LoVo (cell line): Measurements from ENCODE around the gene C1QTNF12.
A peak's percentile ranks its signal among the peaks of the same experiment; 100 is the strongest.

ENCODE experiments used
- DNase-seq: peaks from one replicate; pipeline ENCODE4 v3.0.0-alpha.2; 2016; ENCODE audit warnings: low spot score

The C1QTNF12 gene

GRCh38 chr1:1281533-1282321, 35.2 kb upstream of the C1QTNF12 start:
- DNase-seq = no peak

DNA sequence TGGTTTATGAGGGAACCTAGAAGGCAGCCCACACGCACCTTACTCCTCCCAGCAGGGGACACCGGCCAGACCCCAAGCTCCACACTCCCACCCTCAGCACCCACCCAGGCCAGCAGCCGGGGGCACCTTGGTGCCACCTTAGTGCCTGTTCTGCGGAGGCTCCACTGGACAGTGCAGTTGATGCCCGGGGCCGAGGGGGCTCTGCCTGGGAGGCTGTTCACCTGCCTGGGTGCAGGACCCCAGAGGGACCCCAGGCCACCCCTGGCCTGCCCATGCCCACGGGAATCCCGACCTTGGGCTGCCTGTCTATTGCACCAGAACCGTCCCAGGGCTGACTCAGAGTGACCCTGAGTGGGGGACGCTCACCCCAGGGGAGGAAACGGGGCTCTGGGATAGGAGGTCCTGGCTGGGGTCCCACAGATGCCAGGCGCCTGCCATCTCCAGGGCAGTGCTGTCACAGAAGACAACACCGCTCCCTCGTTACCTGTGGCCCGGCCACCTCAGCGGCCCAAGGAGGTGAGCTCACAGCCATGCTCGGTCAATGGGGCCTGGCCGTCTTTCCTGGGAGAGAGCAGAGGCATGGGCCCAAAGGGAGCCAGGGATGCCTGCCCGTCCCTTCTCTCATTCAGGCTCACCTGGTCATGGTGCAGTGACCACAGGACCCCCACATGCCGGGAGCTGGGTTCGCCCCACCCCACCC, 34.4 kb upstream of the C1QTNF12 start:
- DNase-seq = no peak

DNA sequence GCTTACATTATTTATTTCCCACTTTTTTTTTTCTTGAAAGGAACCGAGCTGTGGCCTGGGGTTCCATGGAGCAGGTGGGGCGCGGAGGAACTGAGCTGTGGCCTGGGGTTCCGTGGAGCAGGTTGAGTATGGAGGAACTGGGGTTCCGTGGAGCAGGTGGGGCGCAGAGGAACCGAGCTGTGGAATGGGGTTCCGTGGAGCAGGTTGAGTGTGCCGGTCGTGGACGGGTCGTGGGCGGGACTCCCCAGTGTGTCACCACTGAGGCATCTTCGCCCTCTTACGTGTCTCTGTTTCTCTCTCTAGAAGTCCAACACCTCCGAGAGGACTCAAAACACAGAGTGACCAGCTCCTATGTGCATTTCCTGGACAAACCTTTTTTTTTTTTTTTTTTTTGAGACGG, 32.5 kb upstream of the C1QTNF12 start:
- no peak for DNase-seq

DNA sequence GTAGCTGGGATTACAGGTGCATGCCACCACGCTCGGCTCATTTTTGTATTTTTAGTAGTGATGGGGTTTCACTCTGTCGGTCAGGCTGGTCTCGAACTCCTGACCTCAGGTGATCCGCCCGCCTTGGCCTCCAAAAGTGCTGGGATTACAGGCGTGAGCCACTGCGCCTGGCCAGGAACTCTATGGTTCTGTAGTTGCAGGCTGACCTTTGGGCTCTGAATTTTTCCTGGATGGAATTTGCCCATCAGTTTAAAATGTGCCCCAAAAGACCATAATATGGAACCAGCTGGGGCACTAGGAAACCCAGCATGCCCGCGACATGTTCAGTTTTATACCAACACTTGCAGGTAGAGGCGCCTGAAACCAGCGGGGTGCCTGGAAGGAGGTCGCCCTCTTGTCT, 32.1 kb upstream of the C1QTNF12 start:
- DNase-seq = no peak

- DNase-seq = no peak
These were observed 29.3 kb upstream of the C1QTNF12 start for GRCh38 chr1:1275836-1276235.

DNA sequence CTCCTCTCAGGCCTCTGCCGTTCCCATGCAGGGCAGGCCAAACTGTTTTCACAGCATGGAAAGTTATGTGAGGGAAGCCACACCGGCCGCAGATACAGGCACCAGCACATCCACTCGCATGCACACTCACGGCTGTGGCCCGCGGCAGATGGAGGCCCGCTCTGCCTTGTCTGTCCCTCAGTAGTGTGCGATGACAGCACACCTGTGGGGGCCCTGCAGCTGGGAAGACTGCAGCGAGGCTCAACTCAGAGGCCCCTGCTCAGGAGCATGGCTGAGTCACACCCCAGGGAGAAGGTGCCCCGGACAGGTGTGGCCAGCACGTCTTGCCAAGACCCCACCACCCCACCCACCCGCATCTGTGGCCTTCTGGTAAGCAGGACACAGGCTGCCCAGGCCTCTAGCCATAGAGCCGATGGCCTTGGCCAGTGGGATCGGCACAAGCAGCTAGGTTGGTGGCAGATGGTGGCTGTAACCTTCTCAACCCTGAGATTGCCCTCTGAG, 28.5 kb upstream of the C1QTNF12 start:
- no peak for DNase-seq

DNA sequence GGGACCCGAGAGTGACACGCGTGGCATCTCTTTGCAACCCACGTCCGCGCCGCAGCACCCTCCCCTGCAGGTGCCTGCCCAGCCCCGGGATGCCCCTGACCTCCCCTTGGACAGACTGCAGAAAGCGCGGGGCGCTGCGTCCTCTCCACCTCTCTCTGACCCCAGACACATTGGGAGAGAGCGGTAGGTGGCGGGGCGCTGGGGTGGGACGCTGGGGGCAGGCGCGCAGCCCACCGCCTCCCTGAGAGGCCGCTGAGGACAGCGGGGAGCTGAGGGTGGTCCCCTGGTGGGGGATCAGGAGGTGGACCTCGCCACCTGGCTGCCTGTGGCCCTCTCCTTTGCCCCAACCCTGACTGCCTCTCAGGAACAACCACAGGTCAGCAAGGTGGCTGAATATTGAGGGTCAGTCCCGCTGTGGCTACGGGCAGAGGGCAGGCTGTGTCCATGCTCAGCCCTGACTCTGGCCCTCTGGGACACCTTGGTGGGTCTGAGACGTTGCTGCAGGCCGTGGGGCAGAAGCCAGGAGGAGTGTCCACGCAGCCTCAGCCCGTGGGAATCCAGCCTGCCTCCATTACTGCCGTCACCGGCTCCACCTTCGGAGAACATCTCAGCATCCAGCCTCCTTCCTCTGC, 27.9 kb upstream of the C1QTNF12 start:
- no peak for DNase-seq

GRCh38 chr1:1273512-1274298, 27.2 kb upstream of the C1QTNF12 start, which contains the start of gene UBE2J2:
TSS of gene UBE2J2 (minus strand) at chr1:1273854. CDS start at chr1:1267992, 5,862 bp downstream.
- DNase-seq = peak; percentile 93

- no peak for DNase-seq
These were observed 26.6 kb upstream of the C1QTNF12 start for GRCh38 chr1:1273209-1273511.

DNA sequence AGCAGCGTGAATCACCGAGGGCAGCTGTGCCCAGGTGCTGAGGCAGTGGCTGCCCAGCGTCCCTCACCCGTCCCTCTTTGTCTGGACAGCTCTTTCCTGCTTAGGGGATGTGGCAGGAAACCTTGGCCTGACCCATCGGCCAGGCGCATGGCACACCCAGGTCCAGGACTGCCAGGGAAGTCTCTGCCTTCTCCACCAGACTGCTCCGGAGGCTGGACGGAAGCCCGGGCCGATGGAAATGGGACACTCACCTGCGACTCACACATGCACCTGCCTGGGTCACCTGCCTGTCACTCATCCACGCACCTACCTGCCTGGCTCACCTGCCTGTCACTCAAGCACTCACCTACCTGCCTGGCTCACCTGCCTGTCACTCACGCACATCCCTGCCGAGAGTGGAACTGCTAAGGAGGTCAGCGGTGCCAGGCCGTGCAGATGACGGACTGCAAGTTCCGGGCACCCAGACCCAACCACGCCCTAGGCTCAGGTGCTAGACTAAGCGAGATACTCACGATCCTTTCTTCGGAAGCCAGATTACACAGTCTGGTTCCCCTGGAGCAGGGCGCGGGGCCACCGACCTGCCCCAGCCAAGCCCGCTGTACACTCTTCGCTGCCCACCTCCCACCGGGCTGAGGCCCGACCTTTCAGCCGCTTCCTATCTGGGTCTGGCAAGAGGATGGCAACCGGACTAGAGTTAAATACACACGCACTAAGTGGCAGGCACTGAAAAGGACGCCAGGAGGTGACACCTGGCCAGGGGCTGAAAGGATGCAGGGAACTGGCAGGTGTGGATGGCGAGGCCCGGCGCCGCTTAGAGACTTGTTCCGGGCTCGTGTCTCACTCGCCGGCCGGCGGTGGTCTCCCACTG, 26.1 kb upstream of the C1QTNF12 start:
- peak; percentile 43 for DNase-seq

DNA sequence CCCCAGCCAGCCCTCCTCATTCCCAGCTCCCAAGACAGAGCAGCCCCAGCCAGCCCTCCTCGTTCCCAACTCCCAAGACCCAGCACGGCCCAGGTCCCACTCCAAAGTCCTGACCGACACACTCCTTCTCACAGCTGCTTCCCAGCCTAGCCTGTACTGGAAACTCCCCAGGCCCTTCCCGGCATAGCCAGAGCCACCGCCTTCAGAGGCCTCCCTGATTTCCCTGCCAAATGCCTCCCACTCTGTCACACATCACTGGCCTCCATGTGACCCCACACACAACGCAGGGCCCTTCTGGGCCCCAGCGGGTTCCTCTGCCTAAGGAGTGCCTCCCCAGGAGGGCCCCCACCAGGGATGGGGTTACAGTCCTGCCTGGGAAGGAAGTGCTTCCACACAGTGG, 24.3 kb upstream of the C1QTNF12 start:
- DNase-seq = no peak

- DNase-seq = no peak
These were observed 21.8 kb upstream of the C1QTNF12 start for GRCh38 chr1:1268284-1268682.

DNA sequence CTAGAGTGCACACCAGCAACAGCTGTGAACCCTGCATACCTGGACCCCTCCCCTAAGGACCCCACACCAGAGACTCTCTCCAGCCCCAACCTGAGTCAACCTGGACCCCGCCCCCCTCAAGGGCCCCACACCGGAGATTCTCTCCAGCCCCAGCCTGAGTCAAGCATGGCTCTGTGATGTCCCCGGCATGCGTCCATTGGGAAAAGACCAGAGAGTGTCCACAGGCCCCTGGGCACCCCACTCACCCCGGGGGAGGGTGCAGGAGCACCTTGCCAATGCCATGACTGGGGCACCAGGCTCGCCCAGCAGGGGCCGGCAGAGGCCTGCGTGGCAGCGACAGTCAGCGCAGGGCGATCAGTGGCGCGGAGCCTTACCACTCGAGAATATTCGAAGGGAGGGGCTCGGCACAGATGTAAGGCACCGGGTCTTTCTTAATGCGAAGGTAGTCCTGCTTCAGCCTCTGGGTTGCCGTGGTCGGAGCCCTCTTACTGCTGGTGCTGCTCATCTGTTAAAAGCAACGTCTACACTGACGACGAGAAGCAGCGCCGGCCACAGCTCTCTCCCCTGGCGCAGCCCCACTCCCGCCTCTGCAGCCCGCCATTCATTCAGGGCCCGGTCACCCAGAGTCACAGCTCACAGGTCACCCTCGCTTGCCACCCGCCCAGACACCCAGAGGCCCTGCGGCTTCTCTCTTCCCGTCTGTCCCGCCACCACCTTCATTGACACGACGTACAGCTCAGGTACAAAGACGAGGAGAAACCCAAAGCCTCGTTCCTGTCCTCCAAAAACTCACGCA, 21.2 kb upstream of the C1QTNF12 start:
- no peak for DNase-seq

- no peak for DNase-seq
These were observed 18.3 kb upstream of the C1QTNF12 start for GRCh38 chr1:1264868-1265272.

GRCh38 chr1:1264026-1264425, 17.5 kb upstream of the C1QTNF12 start:
- DNase-seq = no peak

- no peak for DNase-seq
These were observed 16.2 kb upstream of the C1QTNF12 start for GRCh38 chr1:1262758-1263157.

- DNase-seq = no peak
These were observed 15.5 kb upstream of the C1QTNF12 start for GRCh38 chr1:1262071-1262470.

DNA sequence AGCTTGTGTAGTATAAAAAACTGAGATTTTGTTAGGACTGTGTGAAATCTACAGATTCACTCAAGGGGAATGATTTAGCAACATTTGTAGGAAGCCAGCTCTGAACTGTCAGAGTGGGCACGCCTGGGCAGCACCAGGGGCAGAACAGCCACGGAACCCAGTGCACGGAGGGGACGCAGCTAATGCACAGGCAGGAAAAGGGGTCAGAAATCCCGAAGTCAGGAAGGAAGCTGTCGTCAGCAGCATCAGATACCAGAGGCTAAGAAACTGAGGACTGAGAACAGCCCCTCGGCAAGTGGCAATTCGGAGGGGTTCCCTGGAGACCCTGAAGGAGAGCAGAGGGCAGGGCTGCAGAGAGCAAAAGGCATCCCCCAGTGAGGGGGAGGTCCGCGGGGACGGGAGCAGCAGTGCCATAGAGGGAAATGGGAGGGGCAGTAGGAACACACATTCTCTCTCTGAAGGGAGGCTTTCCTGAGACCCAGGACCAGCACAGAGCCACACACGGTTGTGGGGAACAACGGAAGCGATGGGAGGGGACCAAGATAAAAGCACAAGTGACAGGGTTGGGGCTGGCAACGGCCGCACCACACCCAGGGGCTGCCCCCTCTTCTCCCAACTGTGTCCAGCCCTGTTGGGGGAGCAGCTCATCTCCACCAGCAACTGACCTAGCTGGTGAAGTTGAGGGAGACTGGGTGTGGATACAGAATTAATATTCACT, 14.5 kb upstream of the C1QTNF12 start:
- no peak for DNase-seq

- DNase-seq = no peak
These were observed 13.6 kb upstream of the C1QTNF12 start for GRCh38 chr1:1259951-1260600.
